Sigmoid colon (tissue), 7 donors: Measurements from ENCODE around the gene UBE2E2. TPM values are rescaled to one million over a fixed set of nuclear protein-coding genes. Genes with fewer than 3 reads are reported as not detected.

Experiments used
- DNase-seq: peaks from one replicate; pipeline ENCODE4 v3.0.0-alpha.2; 2019
- H3K27ac ChIP-seq, 4 donors: fragments of 200-600 bp; sonication (generic); one replicate each; pipeline ENCODE4 v1.5.1; 2016 to 2019; ENCODE audit warnings: mild to moderate bottlenecking in 1 of 4
- H3K27me3 ChIP-seq, 3 donors: fragments of 200-600 bp; sonication (generic); one replicate each; pipeline ENCODE4 v1.5.1; 2019; ENCODE audit warnings: mild to moderate bottlenecking in 1 of 3
- H3K36me3 ChIP-seq, 4 donors: fragments of 200-600 bp; sonication (generic); one replicate each; pipeline ENCODE4 v1.5.1; 2016 to 2019
- H3K4me1 ChIP-seq, 4 donors: fragments of 200-600 bp; sonication (generic); one replicate each; pipeline ENCODE4 v1.5.1; 2017 to 2019
- H3K4me3 ChIP-seq, 4 donors: fragments of 200-600 bp; sonication (generic); one replicate each; pipeline ENCODE4 v1.5.1; 2017 to 2019; ENCODE audit warnings: mild to moderate bottlenecking in 2 of 4, moderate library complexity in 1 of 4
- H3K9me3 ChIP-seq, 4 donors: fragments of 200-600 bp in 3 of 4; sonication (generic) in 3 of 4; one replicate each; pipeline versions ENCODE4 v1.5.1 to v1.6.1; 2013 to 2019
- EP300 ChIP-seq, 4 donors: sonication (generic); formaldehyde crosslinking; IDR thresholded peaks; one replicate each; pipeline ENCODE4 v1.6.1; 2017; ENCODE audit warnings: antibody characterized with exemption in 4 of 4
- POLR2A ChIP-seq, 2 donors: fragments of 450-650 bp; IDR thresholded peaks; one replicate each; pipeline ENCODE4 v1.6.1; 2016; ENCODE audit warnings: antibody characterized with exemption in 2 of 2, mild to moderate bottlenecking in 2 of 2, moderate library complexity in 2 of 2
- POLR2AphosphoS5 ChIP-seq, 4 donors: sonication (generic); formaldehyde crosslinking; IDR thresholded peaks; one replicate each; pipeline ENCODE4 v1.6.1; 2017; ENCODE audit warnings: antibody characterized with exemption in 4 of 4
- WGBS, 2 donors: extraction: QIAGEN DNeasy Blood & Tissue Kit; methylation state at CpG; one replicate each; pipeline ENCODE4 v1.1.7; 2013; 5-methylcytosine and 5-hydroxymethylcytosine counted together
- intact Hi-C: fragments of 100-400 bp; cut with DNase I; formaldehyde crosslinking; loops from one replicate; pipeline ENCODE4 v1.15.1; 2023
- polyA plus RNA-seq, 3 donors: library from polyadenylated mRNA; stranded (reverse); fragments of 200-250 nt; gene quantifications; one replicate each; pipeline ENCODE4 v1.2.3, GENCODE V29; 2013
- total RNA-seq, 4 donors: library from RNA; depleted of rRNA; stranded (reverse); fragments of >200 nt; gene quantifications; one replicate each; pipeline ENCODE4 v1.1.0, GENCODE V29; 2016
- TF ChIP-seq, protein P1 (sequence below), 4 experiments: fragments of 450-650 bp in 3 of 4; fragments of 200-600 bp in 1 of 4; IDR thresholded peaks; one replicate each; pipeline ENCODE4 v1.5.1; 2016 to 2019; ENCODE audit warnings: antibody characterized with exemption in 4 of 4, mild to moderate bottlenecking in 3 of 4, moderate library complexity in 2 of 4
- donor health status: healthy with polysubstance abuse.
- donor health status: Bipolar disorder and iron deficiency.
- donor health status: healthy.

The UBE2E2 gene
- total and polyA plus RNA-seq, 7 donors = 3.7 to 135 (median 34.6) TPM

DNA sequence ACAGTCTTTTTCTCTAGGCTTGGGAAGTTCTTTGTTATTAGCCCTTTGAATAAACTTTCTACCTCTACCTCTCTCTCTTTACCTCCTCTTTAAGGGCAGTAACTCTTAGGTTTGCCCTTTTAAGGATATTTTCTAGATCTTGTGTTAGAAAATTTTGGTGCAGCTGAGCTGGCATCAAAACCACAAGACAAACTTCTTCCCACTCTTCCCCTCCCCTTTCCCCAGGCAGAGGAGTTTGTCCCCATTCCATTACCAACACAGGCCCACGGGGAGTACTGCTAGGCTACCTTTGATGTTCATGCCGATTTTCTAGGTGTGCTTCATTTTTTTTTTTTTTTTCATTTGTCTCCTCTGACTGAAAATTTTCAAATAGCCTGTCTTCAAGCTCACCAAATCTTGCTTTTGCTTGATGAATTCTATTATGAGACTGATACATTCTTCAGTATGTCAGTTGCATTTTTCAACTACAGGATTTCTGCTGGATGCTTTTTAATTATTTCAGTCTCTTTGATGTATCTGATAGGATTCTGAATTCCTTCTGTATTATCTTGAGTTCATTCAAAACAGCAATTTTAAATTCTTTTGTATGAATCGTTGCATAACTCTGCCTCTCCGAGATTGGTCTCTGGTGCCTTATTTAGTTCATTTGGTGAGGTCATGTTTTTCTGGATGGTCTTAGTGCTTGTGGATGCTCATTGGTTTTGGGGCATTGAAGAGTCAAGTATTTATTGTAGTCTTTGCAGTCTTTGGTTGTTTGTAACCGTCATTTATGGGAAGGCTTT is 112.0 kb downstream of the UBE2E2 start:
- Histone ChIP-seq H3K4me1 (peaks cover 0 to 7% (median 0%) of the 10 kb centered on the region in 4 donors), H3K9me3 (no peaks in the 10 kb centered on the region), H3K27me3 (no peaks in the 10 kb centered on the region), H3K27ac (no peak overlapping the region), H3K4me3 (no peak overlapping the region), H3K36me3 (no peaks in the 10 kb centered on the region)
- TF ChIP-seq, protein P1, sequence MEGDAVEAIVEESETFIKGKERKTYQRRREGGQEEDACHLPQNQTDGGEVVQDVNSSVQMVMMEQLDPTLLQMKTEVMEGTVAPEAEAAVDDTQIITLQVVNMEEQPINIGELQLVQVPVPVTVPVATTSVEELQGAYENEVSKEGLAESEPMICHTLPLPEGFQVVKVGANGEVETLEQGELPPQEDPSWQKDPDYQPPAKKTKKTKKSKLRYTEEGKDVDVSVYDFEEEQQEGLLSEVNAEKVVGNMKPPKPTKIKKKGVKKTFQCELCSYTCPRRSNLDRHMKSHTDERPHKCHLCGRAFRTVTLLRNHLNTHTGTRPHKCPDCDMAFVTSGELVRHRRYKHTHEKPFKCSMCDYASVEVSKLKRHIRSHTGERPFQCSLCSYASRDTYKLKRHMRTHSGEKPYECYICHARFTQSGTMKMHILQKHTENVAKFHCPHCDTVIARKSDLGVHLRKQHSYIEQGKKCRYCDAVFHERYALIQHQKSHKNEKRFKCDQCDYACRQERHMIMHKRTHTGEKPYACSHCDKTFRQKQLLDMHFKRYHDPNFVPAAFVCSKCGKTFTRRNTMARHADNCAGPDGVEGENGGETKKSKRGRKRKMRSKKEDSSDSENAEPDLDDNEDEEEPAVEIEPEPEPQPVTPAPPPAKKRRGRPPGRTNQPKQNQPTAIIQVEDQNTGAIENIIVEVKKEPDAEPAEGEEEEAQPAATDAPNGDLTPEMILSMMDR (IDR thresholded peaks at IDR 0.05) = no peak
- TF ChIP-seq EP300 (IDR thresholded peaks at IDR 0.05) (no peak), POLR2A (IDR thresholded peaks at IDR 0.05) (no peak), POLR2AphosphoS5 (IDR thresholded peaks at IDR 0.05) (no peak)
- intact Hi-C loops = no loop called here
- 82 to 86% methylated on average over 5 of the region's 5 CpGs for WGBS, 2 donors
- DNase-seq = no peak

DNA sequence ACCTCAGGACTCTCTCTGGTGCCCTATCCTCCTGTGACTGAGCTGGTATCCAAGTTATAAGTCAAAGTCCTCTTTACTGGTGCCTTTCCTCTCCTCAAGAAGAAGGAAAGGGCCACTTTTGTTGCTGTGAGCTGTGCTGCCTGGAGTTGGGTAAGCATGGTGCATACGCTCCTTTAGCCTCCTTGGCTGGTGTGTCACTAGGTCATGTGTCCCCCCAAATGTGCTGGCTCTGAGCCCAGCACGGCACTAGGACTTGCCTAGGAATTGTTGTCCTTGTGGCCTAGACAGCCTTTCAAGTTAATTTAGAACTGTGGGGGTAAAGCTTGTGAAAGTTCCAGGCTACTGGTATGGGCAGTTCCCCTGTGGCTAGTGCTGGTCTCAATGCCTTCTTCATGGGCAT is 113.8 kb downstream of the UBE2E2 start:
- Histone ChIP-seq H3K9me3 (no peaks in the 10 kb centered on the region), H3K36me3 (no peaks in the 10 kb centered on the region), H3K27me3 (no peaks in the 10 kb centered on the region), H3K27ac (no peak overlapping the region), H3K4me1 (peaks cover 0 to 12% (median 3%) of the 10 kb centered on the region in 4 donors), H3K4me3 (no peak overlapping the region)
- intact Hi-C loops = no loop called here
- no peak for TF ChIP-seq EP300 (IDR thresholded peaks at IDR 0.05)
- TF ChIP-seq POLR2AphosphoS5 (IDR thresholded peaks at IDR 0.05) = no peak
- TF ChIP-seq, protein P1 (IDR thresholded peaks at IDR 0.05) = no peak
- no peak for TF ChIP-seq POLR2A (IDR thresholded peaks at IDR 0.05)
- DNase-seq = no peak
- WGBS, 2 donors = 97% methylated on average over 2 of the region's 2 CpGs

DNA sequence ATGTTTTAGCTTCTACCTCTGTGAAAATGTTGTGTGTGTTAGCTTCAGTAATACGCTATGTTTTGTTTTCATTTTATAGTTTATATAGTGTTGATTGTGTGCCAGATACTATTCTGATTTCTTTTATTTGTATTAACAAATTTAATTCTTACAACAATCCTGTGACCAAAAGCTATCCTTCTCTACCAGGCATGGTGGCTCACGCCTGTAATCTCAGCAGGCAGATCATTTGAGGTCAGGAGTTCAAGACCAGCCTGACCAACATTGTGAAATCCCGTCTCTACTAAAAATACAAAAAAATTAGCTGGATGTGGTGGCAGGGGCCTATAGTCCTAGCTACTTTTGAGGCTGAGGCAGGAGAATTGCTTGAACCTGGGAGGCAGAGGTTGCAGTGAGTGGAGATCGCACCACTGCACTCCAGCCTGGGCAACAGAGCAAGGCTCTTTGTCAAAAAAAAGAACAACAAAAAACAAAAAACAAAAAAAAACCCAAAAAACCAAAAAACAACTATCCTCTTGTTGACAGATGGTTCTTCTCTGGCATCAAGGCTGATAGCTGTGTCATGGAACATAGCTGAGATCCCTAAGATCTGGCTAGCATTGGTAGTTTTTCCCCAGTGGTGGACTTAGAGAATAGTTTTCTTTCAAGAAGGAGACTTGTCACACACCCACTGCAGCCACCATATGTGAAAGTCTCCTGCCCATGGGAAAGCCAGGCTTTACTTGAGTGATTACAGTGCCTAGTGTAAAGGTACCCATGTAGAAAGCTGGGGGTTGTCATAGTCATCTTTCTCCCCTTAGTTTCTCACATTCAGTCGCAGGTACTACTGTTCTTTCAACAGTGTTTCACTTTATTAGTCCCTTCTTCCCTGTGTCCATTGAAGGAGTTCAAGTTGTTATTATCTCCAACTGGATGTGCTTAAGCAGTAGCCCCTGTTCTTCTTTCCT is 116.5 kb downstream of the UBE2E2 start:
- Histone ChIP-seq H3K4me3 (no peak overlapping the region), H3K36me3 (no peaks in the 10 kb centered on the region), H3K9me3 (no peaks in the 10 kb centered on the region), H3K27ac (no peak overlapping the region), H3K4me1 (peaks cover 0 to 22% (median 8%) of the 10 kb centered on the region in 4 donors), H3K27me3 (no peaks in the 10 kb centered on the region)
- intact Hi-C loops = no loop called here
- no peak for DNase-seq
- WGBS, 2 donors = 86 to 89% methylated on average over 5 of the region's 5 CpGs
- TF ChIP-seq POLR2A (IDR thresholded peaks at IDR 0.05) (no peak), POLR2AphosphoS5 (IDR thresholded peaks at IDR 0.05) (no peak)
- TF ChIP-seq, protein P1 (IDR thresholded peaks at IDR 0.05) = no peak

DNA sequence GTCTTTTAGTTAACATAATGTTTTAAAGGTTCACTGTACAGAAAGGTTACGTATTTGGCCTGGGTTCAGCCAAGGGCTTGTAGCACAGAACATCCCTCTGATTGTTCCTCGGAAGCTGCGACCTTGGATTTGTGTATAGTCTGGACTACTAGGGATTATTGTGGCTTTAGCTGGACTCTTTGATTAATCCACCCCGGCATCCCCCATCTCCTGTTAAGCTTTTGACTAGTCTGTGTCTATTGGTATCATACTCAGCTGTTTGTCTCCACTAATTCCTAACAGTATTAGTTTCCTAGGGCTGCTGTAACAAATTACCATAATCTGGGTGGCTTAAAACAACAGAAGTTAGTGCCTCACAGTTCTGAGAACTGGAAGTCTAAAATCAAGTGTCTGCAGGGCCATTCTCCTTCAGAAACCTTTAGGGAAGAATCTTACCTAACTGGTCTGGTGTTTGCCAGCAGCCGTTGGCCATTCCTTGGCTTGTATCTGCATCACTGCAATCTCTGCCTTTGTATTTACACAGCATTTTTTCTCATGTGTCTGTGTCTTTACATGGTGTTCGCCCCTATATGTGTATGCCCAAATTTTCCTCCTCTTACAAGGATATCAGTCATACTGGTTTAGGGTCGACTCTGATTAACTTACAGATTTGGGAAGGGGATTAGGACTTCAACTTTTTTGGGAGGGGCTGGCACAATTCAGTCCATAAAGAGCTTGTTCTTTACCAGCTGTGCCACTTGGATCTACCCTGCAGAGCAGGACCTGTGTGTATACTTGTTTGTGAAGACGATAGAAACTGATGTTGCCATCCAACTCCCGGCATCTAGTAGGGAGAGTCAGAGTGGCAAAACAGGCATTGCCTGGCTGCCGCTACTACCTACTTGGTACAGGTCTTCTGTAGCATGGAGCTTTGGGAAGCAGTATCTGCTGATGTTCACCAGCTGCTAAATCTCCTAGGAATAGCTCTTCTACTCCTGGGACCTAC is 117.8 kb downstream of the UBE2E2 start:
- no peak for TF ChIP-seq POLR2AphosphoS5 (IDR thresholded peaks at IDR 0.05)
- TF ChIP-seq, protein P1 (IDR thresholded peaks at IDR 0.05) = no peak
- no peak for TF ChIP-seq EP300 (IDR thresholded peaks at IDR 0.05)
- peaks cover 0 to 22% (median 10%) of the 10 kb centered on the region in 4 donors for H3K4me1 ChIP-seq
- 86 to 94% methylated on average over 10 of the region's 10 CpGs for WGBS, 2 donors
- intact Hi-C loops = no loop called here
- H3K27me3 ChIP-seq = no peaks in the 10 kb centered on the region
- no peak overlapping the region for H3K27ac ChIP-seq
- H3K9me3 ChIP-seq = no peaks in the 10 kb centered on the region
- no peaks in the 10 kb centered on the region for H3K36me3 ChIP-seq
- no peak for DNase-seq
- no peak overlapping the region for H3K4me3 ChIP-seq
